NT2/D1 (cell line): ENCODE data around the gene LENG9.

Experiments
- DNase-seq: peaks from one replicate; pipeline ENCODE4 v3.0.0-alpha.2; 2011; ENCODE audit warnings: low read depth, low spot score
- H3K27me3 ChIP-seq: 2 replicates; pipeline ENCODE4 v1.6.0; 2011; ENCODE audit warnings: mild to moderate bottlenecking; ENCODE audit not compliant: insufficient read length, insufficient read depth
- H3K36me3 ChIP-seq: 2 replicates; pipeline ENCODE4 v1.6.1; 2011; ENCODE audit warnings: mild to moderate bottlenecking, low read length, mixed read lengths; ENCODE audit not compliant: insufficient read depth, insufficient read length
- H3K4me1 ChIP-seq: 2 replicates; pipeline ENCODE4 v1.5.1; 2011; ENCODE audit not compliant: insufficient read depth, insufficient read length
- H3K4me3 ChIP-seq: 2 replicates; pipeline ENCODE4 v1.5.1; 2011; ENCODE audit warnings: low read depth; ENCODE audit not compliant: insufficient read length
- H3K9ac ChIP-seq: 2 replicates; pipeline ENCODE4 v1.6.0; 2011; ENCODE audit warnings: low read depth; ENCODE audit not compliant: insufficient read length
- H3K9me3 ChIP-seq: 2 replicates; pipeline ENCODE4 v1.5.1; 2011; ENCODE audit warnings: mild to moderate bottlenecking, low read length; ENCODE audit not compliant: insufficient read depth
- SUZ12 ChIP-seq: IDR thresholded peaks from 2 replicates; pipeline ENCODE4 v1.6.1; 2011; ENCODE audit not compliant: insufficient read length, insufficient read depth; ENCODE audit errors: extremely low read depth
- YY1 ChIP-seq: IDR thresholded peaks from 2 replicates; pipeline ENCODE4 v1.6.1; 2011; ENCODE audit not compliant: insufficient read length, insufficient read depth
- ZNF274 ChIP-seq: IDR thresholded peaks from 2 replicates; pipeline ENCODE4 v1.6.1; 2011; ENCODE audit warnings: mild to moderate bottlenecking, low read depth, low read length

The LENG9 gene

DNA sequence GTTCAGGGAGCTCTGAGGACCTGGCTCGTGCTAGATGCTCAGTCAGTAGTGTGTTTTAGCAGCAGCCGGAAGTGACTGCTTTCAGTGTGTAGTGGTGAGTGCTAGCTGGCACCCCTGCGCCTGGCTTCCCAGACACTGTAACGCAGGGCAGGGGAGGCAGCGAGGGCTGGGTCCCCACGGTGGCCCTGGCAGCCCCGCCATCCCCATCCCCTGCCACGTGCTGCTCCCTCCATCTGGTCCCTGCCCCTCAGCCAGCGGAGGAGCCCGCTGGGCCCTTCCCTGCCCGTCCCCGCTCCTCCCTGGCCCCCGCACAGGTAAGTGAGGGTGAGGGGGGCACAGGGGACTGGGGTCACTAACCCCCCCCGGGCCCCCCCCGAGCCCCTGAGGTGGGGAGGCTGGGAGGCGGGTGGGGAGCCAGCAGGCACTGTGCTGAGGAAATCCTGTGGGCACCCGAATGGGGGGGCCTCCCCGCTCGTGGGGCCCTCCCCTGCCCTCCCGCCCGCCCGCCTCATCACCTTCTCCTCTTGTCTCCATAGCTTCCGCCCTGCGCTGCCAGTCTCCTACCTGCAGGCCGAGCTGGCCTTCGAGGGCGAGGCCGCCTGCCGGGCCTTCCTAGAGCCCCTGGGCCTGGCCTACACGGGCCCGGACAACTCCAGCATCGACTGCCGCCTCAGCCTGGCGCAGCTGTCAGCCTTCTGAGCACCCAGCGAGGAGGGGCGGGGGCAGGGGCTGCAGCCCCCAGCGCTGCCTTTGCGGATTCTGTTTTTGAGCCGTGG, 3.2 kb downstream of the LENG9 start:
- Histone ChIP-seq H3K4me3 (no peak overlapping the region), H3K27me3 (no peaks in the 10 kb centered on the region), H3K9me3 (no peaks in the 10 kb centered on the region), H3K36me3 (peaks cover 61% of the 10 kb centered on the region), H3K4me1 (peaks cover 7% of the 10 kb centered on the region), H3K9ac (no peak overlapping the region)
- no peak for DNase-seq
- TF ChIP-seq SUZ12 (no peak), ZNF274 (no peak), YY1 (no peak)

- peaks cover 69% of the 10 kb centered on the region for H3K36me3 ChIP-seq
Observed at GRCh38 chr19:54459282-54460229, 4.0 kb downstream of the LENG9 start.

GRCh38 chr19:54458648-54459281, 4.8 kb downstream of the LENG9 start:
- Histone ChIP-seq H3K36me3 (peaks cover 77% of the 10 kb centered on the region), H3K9me3 (no peaks in the 10 kb centered on the region), H3K4me1 (peaks cover 7% of the 10 kb centered on the region), H3K9ac (no peak overlapping the region), H3K27me3 (no peaks in the 10 kb centered on the region), H3K4me3 (no peak overlapping the region)
- DNase-seq, result no peak
- no peak for TF ChIP-seq YY1
- TF ChIP-seq SUZ12, result no peak
- no peak for TF ChIP-seq ZNF274

More at GRCh38 chr19:54459282-54460229, 4.0 kb downstream of the LENG9 start:
- no peak overlapping the region for H3K4me3 ChIP-seq
- peaks cover 7% of the 10 kb centered on the region for H3K4me1 ChIP-seq
- no peak for DNase-seq
- H3K9ac ChIP-seq, result no peak overlapping the region
- no peaks in the 10 kb centered on the region for H3K9me3 ChIP-seq
- TF ChIP-seq YY1 (no peak), ZNF274 (no peak), SUZ12 (no peak)
- H3K27me3 ChIP-seq, result no peaks in the 10 kb centered on the region

DNA sequence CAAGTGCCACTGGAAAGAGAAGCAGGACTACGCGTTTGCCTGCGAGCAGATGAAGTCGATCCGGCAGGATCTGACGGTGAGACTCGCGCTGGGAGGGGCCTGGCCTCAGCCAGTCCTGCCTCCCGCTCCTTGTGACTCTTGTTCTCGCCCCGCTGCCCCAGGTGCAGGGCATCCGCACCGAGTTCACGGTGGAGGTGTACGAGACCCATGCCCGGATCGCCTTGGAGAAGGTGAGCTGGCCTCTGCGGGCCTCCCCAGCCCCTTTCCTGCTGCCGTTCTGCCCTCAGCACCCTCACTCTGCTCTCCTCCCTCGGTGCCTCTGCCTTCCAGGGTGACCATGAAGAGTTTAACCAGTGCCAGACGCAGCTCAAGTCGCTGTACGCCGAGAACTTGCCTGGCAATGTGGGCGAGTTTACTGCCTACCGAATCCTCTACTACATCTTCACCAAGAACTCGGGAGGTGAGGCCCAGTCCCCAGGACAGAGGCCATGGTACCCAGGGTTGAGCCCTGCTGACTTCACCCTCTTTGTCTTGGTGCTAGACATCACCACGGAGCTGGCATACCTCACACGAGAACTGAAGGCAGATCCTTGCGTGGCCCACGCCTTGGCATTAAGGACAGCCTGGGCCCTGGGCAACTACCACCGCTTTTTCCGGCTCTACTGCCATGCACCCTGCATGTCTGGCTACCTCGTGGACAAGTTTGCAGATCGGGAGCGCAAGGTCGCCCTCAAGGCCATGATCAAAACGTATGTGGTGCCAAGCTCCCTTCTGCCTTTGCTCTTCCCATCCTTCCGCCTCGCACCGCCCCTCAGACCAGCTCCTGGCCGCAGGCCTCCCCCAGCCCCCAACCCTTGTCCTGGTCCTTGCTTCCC, 5.6 kb downstream of the LENG9 start:
- no peaks in the 10 kb centered on the region for H3K9me3 ChIP-seq
- TF ChIP-seq YY1 (no peak), SUZ12 (no peak), ZNF274 (no peak)
- peaks cover 7% of the 10 kb centered on the region for H3K4me1 ChIP-seq
- no peaks in the 10 kb centered on the region for H3K27me3 ChIP-seq
- no peak overlapping the region for H3K9ac ChIP-seq
- peaks cover 85% of the 10 kb centered on the region for H3K36me3 ChIP-seq
- H3K4me3 ChIP-seq, result no peak overlapping the region
- no peak for DNase-seq

DNA sequence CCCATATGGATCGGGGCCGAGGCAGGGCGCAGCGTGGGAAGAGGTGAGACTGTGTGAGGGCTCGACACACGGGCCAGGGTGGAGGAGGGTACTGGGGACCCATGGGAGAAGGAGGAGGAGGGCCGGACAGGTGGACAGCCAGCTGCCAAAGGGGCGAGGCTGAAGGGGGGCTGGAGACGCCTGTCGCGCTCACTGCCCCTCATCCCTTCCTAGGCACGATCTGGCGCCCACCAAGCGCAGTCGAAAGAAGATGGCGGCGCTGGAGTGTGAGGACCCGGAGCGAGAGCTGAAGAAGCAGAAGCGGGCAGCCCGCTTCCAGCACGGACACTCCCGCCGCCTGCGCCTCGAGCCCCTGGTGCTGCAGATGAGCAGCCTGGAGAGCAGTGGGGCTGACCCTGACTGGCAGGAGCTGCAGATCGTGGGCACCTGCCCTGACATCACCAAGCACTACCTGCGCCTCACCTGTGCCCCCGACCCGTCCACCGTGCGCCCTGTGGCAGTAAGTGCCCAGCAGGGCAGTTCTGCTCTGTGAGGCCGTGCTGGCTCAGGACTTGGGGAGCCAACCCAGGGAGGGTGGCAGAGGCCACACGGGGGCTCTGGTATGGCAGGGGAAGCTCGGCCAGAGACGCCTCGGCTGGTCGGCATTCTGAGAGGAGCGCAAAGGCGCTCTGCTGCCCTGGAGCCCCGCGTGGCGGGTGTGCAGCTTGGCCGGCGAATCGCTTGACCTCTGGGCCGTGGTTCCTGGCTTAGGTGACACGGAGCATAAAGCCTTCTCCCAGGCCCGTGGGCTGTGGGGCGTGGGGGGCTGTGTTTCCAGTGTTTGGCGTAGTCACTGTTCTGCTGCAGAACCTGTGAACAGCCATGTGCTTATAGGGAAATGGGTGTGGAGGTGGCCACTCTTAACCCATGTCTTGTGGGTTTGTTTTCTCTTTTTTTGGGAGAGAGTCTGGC, 6.9 kb downstream of the LENG9 start:
- no peak for DNase-seq
- TF ChIP-seq ZNF274, result no peak
- no peak for TF ChIP-seq YY1
- no peak for TF ChIP-seq SUZ12
- H3K27me3 ChIP-seq, result no peaks in the 10 kb centered on the region
- H3K36me3 ChIP-seq, result peaks cover 90% of the 10 kb centered on the region
- H3K4me3 ChIP-seq, result no peak overlapping the region
- peaks cover 8% of the 10 kb centered on the region for H3K4me1 ChIP-seq
- no peaks in the 10 kb centered on the region for H3K9me3 ChIP-seq
- H3K9ac ChIP-seq, result no peak overlapping the region

GRCh38 chr19:54455786-54456422, 7.7 kb downstream of the LENG9 start:
- Histone ChIP-seq H3K9ac (no peak overlapping the region), H3K27me3 (no peaks in the 10 kb centered on the region), H3K4me3 (no peak overlapping the region), H3K36me3 (peaks cover 92% of the 10 kb centered on the region), H3K4me1 (peaks cover 12% of the 10 kb centered on the region), H3K9me3 (no peaks in the 10 kb centered on the region)
- TF ChIP-seq YY1 (no peak), SUZ12 (no peak), ZNF274 (no peak)
- DNase-seq, result no peak
